Occipital lobe (tissue), 2 donors: ENCODE results near the gene ERG. TPM values are rescaled to one million over a fixed set of nuclear protein-coding genes. Genes with fewer than 3 reads are reported as not detected.

ENCODE experiments used
- DNase-seq: peaks from one replicate; lab custom pipeline; 2025; lab: John Stamatoyannopoulos, UW
- total RNA-seq: library from RNA; depleted of rRNA; stranded (reverse); fragments of >200 nt; gene quantifications from one replicate; pipeline ENCODE4 v1.2.3, GENCODE V29; 2014

The ERG gene
- total RNA-seq, 1 donor from 2014 or later = 1.2 TPM

GRCh38 chr21:38436341-38436740 lies 61.9 kb downstream of the ERG start:
- DNase-seq = no peak

- DNase-seq = no peak
These were observed 63.3 kb downstream of the ERG start for GRCh38 chr21:38434913-38435533.

- DNase-seq = no peak
These were observed 64.8 kb downstream of the ERG start for GRCh38 chr21:38433471-38433870.

- no peak for DNase-seq
These were observed 67.8 kb downstream of the ERG start for GRCh38 chr21:38430401-38430984.

- DNase-seq = no peak
These were observed 69.3 kb downstream of the ERG start for GRCh38 chr21:38429011-38429410.

- DNase-seq = no peak
These were observed 70.1 kb downstream of the ERG start for GRCh38 chr21:38428211-38428610.

- DNase-seq = no peak
These were observed 73.8 kb downstream of the ERG start for GRCh38 chr21:38424305-38425019.

- no peak for DNase-seq
These were observed 76.2 kb downstream of the ERG start for GRCh38 chr21:38422082-38422481.

- no peak for DNase-seq
These were observed 78.1 kb downstream of the ERG start for GRCh38 chr21:38420140-38420539.

- DNase-seq = no peak
These were observed 80.6 kb downstream of the ERG start for GRCh38 chr21:38417726-38418125.

- DNase-seq = no peak
These were observed 81.5 kb downstream of the ERG start for GRCh38 chr21:38416791-38417190.

GRCh38 chr21:38413958-38414548 lies 84.2 kb downstream of the ERG start:
- DNase-seq = no peak

GRCh38 chr21:38410466-38410865 lies 87.8 kb downstream of the ERG start:
- no peak for DNase-seq

GRCh38 chr21:38409907-38410306 lies 88.4 kb downstream of the ERG start:
- DNase-seq = no peak

- no peak for DNase-seq
These were observed 94.1 kb downstream of the ERG start for GRCh38 chr21:38404177-38404576.

GRCh38 chr21:38402795-38403194 lies 95.5 kb downstream of the ERG start:
- DNase-seq = no peak

GRCh38 chr21:38402291-38402690 lies 96.0 kb downstream of the ERG start:
- no peak for DNase-seq

GRCh38 chr21:38401191-38401926 lies 96.9 kb downstream of the ERG start:
- no peak for DNase-seq

- DNase-seq = no peak
These were observed 97.9 kb downstream of the ERG start for GRCh38 chr21:38400195-38400919.

GRCh38 chr21:38399103-38399502 lies 99.2 kb downstream of the ERG start:
- no peak for DNase-seq

GRCh38 chr21:38396325-38396724 lies 102.0 kb downstream of the ERG start:
- no peak for DNase-seq
